ENCODE measurements around the gene TNXB. TPM values are rescaled to one million over a fixed set of nuclear protein-coding genes. Genes with fewer than 3 reads are reported as not detected.

The TNXB gene
- total RNA-seq, 2 donors from 2014 or later: 194 to 210 TPM

GRCh38 chr6:32127717-32128592, 18.8 kb upstream of the TNXB start, which contains the start of gene ATF6B:
TSS of gene ATF6B (minus strand) at chr6:32128246. CDS start at chr6:32128207, 39 bp downstream.
- no peaks in the 10 kb centered on the region for H3K9me3 ChIP-seq
- TF ChIP-seq CTCF (IDR thresholded peaks at IDR 0.05): no peak
- peak within 1 kb of the TSS; percentile 90 for H3K4me3 ChIP-seq
- H3K4me1 ChIP-seq (ENCODE audit: control insufficient read depth in 1 of 2, low read depth in 2 of 2): peaks cover 19 to 32% of the 10 kb centered on the region in 2 donors
- no peaks in the 10 kb centered on the region for H3K27me3 ChIP-seq (replicated peaks; ENCODE audit: insufficient read depth)
- H3K27ac ChIP-seq: peak within 1 kb of the TSS; percentile 91 to 93
- H3K36me3 ChIP-seq: peaks cover 17% of the 10 kb centered on the region
- ATAC-seq (ENCODE audit: insufficient number of reproducible peaks, low FRiP score, low read depth) (peak; percentile 96), DNase-seq (ENCODE audit: low spot score) (peak; percentile 99)

- Histone ChIP-seq H3K9me3 (no peaks in the 10 kb centered on the region), H3K36me3 (peaks cover 23% of the 10 kb centered on the region), H3K27ac (peak overlapping the region; percentile 88 to 93), H3K4me1 (ENCODE audit: control insufficient read depth in 1 of 2, low read depth in 2 of 2) (peaks cover 19 to 32% of the 10 kb centered on the region in 2 donors), H3K27me3 (replicated peaks; ENCODE audit: insufficient read depth) (no peaks in the 10 kb centered on the region), H3K4me3 (peak overlapping the region; percentile 90)
- ATAC-seq (ENCODE audit: insufficient number of reproducible peaks, low FRiP score, low read depth) (no peak), DNase-seq (ENCODE audit: low spot score) (no peak)
- TF ChIP-seq CTCF (IDR thresholded peaks at IDR 0.05): no peak
Observed at GRCh38 chr6:32127409-32127716, 18.2 kb upstream of the TNXB start.

GRCh38 chr6:32126880-32127279, 17.7 kb upstream of the TNXB start:
- Histone ChIP-seq H3K27me3 (replicated peaks; ENCODE audit: insufficient read depth) (no peaks in the 10 kb centered on the region), H3K27ac (peak overlapping the region; percentile 3 to 88), H3K36me3 (peaks cover 28% of the 10 kb centered on the region), H3K4me3 (peak overlapping the region; percentile 90), H3K4me1 (ENCODE audit: control insufficient read depth in 1 of 2, low read depth in 2 of 2) (peaks cover 19 to 32% of the 10 kb centered on the region in 2 donors), H3K9me3 (no peaks in the 10 kb centered on the region)
- ATAC-seq (ENCODE audit: insufficient number of reproducible peaks, low FRiP score, low read depth) (no peak), DNase-seq (ENCODE audit: low spot score) (no peak)
- no peak for TF ChIP-seq CTCF (IDR thresholded peaks at IDR 0.05)

GRCh38 chr6:32123681-32124080, 14.5 kb upstream of the TNXB start:
- Histone ChIP-seq H3K27me3 (replicated peaks; ENCODE audit: insufficient read depth) (no peaks in the 10 kb centered on the region), H3K4me1 (ENCODE audit: control insufficient read depth in 1 of 2, low read depth in 2 of 2) (peaks cover 10 to 32% of the 10 kb centered on the region in 2 donors), H3K4me3 (no peak overlapping the region), H3K36me3 (peaks cover 48% of the 10 kb centered on the region), H3K9me3 (no peaks in the 10 kb centered on the region), H3K27ac (no peak overlapping the region)
- DNase-seq (ENCODE audit: low spot score): no peak
- no peak for TF ChIP-seq CTCF (IDR thresholded peaks at IDR 0.05)
- ATAC-seq (ENCODE audit: insufficient number of reproducible peaks, low FRiP score, low read depth): no peak

- no peak overlapping the region for H3K27ac ChIP-seq
- H3K36me3 ChIP-seq: peaks cover 71% of the 10 kb centered on the region
Observed at GRCh38 chr6:32120573-32121059, 11.5 kb upstream of the TNXB start.

More at GRCh38 chr6:32120573-32121059, 11.5 kb upstream of the TNXB start:
- no peaks in the 10 kb centered on the region for H3K27me3 ChIP-seq (replicated peaks; ENCODE audit: insufficient read depth)
- H3K4me1 ChIP-seq (ENCODE audit: control insufficient read depth in 1 of 2, low read depth in 2 of 2): peaks cover 0 to 10% of the 10 kb centered on the region in 2 donors
- H3K9me3 ChIP-seq: no peaks in the 10 kb centered on the region
- TF ChIP-seq CTCF (IDR thresholded peaks at IDR 0.05): no peak
- ATAC-seq (ENCODE audit: insufficient number of reproducible peaks, low FRiP score, low read depth) (no peak), DNase-seq (ENCODE audit: low spot score) (no peak)
- H3K4me3 ChIP-seq: no peak overlapping the region

Measured in thoracic aorta (tissue), 2 donors.